Measurements from ENCODE around the gene NCBP1. TPM values are rescaled to one million over a fixed set of nuclear protein-coding genes. Genes with fewer than 3 reads are reported as not detected.

NCBP1 gene
- total RNA-seq, 1 donor from 2014 or later, result 55.9 TPM

DNA sequence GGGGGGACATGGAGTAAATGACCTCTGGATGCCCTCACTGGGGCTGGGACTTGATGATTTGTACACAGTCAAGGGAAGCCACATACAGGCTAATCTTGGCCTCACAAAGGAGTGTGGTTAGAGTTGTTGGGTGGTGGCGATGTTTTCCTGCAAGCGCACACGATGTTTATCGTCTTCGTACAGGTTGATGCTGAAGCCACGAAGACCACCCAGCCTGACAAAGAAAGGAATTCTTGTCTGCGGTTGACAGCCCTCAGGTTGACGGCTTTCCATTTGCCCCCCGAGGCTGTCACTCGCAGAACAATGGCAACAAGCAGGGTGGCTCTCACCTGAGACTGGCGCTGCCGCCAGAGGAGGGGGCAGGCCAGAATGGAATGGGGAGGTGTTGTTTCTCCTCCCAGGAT, 77.6 kb downstream of the NCBP1 start:
- H3K27me3 ChIP-seq, result peaks cover 60% of the 10 kb centered on the region
- H3F3A ChIP-seq (ENCODE audit: low read depth), result peaks cover 9% of the 10 kb centered on the region
- no peaks in the 10 kb centered on the region for H3K4me1 Mint-ChIP-seq
- H3K27ac ChIP-seq, result no peak overlapping the region
- peaks cover 5% of the 10 kb centered on the region for H3K27me3 Mint-ChIP-seq (ENCODE audit: insufficient read depth, low read depth)
- no peak overlapping the region for H3K27ac Mint-ChIP-seq
- H3K4me2 ChIP-seq, result peak overlapping the region; percentile 39
- H3K9ac ChIP-seq, result no peak overlapping the region
- H3K4me3 ChIP-seq, result no peak overlapping the region
- no peaks in the 10 kb centered on the region for H3K79me2 ChIP-seq (ENCODE audit: low read depth)
- no peaks in the 10 kb centered on the region for H3K9me3 ChIP-seq (ENCODE audit: low read depth)
- no peak overlapping the region for H2AFZ ChIP-seq (replicated peaks)
- H3K4me3 Mint-ChIP-seq, result no peak overlapping the region
- H3K36me3 ChIP-seq, result no peaks in the 10 kb centered on the region
- H3K4me1 ChIP-seq, result no peaks in the 10 kb centered on the region
- no peaks in the 10 kb centered on the region for H3K9me3 Mint-ChIP-seq
- TF ChIP-seq, protein P1, sequence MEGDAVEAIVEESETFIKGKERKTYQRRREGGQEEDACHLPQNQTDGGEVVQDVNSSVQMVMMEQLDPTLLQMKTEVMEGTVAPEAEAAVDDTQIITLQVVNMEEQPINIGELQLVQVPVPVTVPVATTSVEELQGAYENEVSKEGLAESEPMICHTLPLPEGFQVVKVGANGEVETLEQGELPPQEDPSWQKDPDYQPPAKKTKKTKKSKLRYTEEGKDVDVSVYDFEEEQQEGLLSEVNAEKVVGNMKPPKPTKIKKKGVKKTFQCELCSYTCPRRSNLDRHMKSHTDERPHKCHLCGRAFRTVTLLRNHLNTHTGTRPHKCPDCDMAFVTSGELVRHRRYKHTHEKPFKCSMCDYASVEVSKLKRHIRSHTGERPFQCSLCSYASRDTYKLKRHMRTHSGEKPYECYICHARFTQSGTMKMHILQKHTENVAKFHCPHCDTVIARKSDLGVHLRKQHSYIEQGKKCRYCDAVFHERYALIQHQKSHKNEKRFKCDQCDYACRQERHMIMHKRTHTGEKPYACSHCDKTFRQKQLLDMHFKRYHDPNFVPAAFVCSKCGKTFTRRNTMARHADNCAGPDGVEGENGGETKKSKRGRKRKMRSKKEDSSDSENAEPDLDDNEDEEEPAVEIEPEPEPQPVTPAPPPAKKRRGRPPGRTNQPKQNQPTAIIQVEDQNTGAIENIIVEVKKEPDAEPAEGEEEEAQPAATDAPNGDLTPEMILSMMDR (IDR thresholded peaks at IDR 0.05), result no peak
- TF ChIP-seq EZH2phosphoT487 (IDR thresholded peaks at IDR 0.05) (no peak), EZH2 (IDR thresholded peaks at IDR 0.05) (no peak)
- peak; percentile 44 for DNase-seq (ENCODE audit: low spot score)
- H4K20me1 ChIP-seq (ENCODE audit: low read depth), result peaks cover 7% of the 10 kb centered on the region
- H3K36me3 Mint-ChIP-seq, result no peaks in the 10 kb centered on the region

- Histone ChIP-seq H3K27me3 (peaks cover 33% of the 10 kb centered on the region), H3K79me2 (ENCODE audit: low read depth) (no peaks in the 10 kb centered on the region), H3F3A (ENCODE audit: low read depth) (peaks cover 9% of the 10 kb centered on the region), H4K20me1 (ENCODE audit: low read depth) (peaks cover 7% of the 10 kb centered on the region), H3K9me3 (ENCODE audit: low read depth) (no peaks in the 10 kb centered on the region), H3K27ac (no peak overlapping the region), H3K36me3 (no peaks in the 10 kb centered on the region), H3K9ac (no peak overlapping the region), H3K4me3 (no peak overlapping the region), H3K4me1 (no peaks in the 10 kb centered on the region), H2AFZ (replicated peaks) (no peak overlapping the region), H3K4me2 (no peak overlapping the region)
- H3K4me1 Mint-ChIP-seq, result no peaks in the 10 kb centered on the region
- no peaks in the 10 kb centered on the region for H3K36me3 Mint-ChIP-seq
- no peak for DNase-seq (ENCODE audit: low spot score)
- H3K27me3 Mint-ChIP-seq (ENCODE audit: insufficient read depth, low read depth), result peaks cover 5% of the 10 kb centered on the region
- H3K4me3 Mint-ChIP-seq, result no peak overlapping the region
- H3K9me3 Mint-ChIP-seq, result no peaks in the 10 kb centered on the region
- TF ChIP-seq, protein P1 (IDR thresholded peaks at IDR 0.05), result no peak
- no peak for TF ChIP-seq EZH2phosphoT487 (IDR thresholded peaks at IDR 0.05)
- no peak for TF ChIP-seq EZH2 (IDR thresholded peaks at IDR 0.05)
- no peak overlapping the region for H3K27ac Mint-ChIP-seq
Observed at GRCh38 chr9:97714435-97714834, 80.8 kb downstream of the NCBP1 start.

DNA sequence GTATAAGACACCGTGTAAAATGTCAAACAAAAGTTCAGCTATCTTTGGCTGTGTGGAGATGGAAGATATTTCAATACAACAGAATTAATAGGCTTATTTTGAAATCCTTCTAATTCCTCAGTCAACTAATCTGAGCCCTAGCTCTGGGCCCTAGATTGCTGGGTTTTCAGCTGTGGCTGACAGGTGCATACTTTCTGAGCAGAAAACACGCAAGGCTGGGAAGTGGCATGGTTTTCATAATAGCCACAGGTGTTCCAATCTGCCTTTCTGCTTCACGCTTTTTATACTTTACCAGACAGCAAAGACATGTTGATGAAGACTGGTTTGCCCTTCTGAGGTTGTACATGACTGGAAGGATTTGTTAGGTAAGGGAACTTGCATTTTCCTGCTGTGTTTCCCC, 84.2 kb downstream of the NCBP1 start:
- Histone ChIP-seq H3K4me1 (no peaks in the 10 kb centered on the region), H3K27me3 (peaks cover 12% of the 10 kb centered on the region), H2AFZ (replicated peaks) (no peak overlapping the region), H3K4me3 (no peak overlapping the region), H3K36me3 (no peaks in the 10 kb centered on the region), H3K9me3 (ENCODE audit: low read depth) (no peaks in the 10 kb centered on the region), H3K79me2 (ENCODE audit: low read depth) (no peaks in the 10 kb centered on the region), H3K4me2 (no peak overlapping the region), H3K27ac (no peak overlapping the region), H3F3A (ENCODE audit: low read depth) (no peaks in the 10 kb centered on the region), H4K20me1 (ENCODE audit: low read depth) (no peaks in the 10 kb centered on the region), H3K9ac (no peak overlapping the region)
- Mint-ChIP-seq H3K27ac (no peak overlapping the region), H3K4me1 (no peaks in the 10 kb centered on the region), H3K9me3 (no peaks in the 10 kb centered on the region), H3K27me3 (ENCODE audit: insufficient read depth, low read depth) (no peaks in the 10 kb centered on the region), H3K4me3 (no peak overlapping the region), H3K36me3 (no peaks in the 10 kb centered on the region)
- no peak for DNase-seq (ENCODE audit: low spot score)
- TF ChIP-seq EZH2phosphoT487 (IDR thresholded peaks at IDR 0.05), result no peak

GRCh38 chr9:97721396-97721795, 87.8 kb downstream of the NCBP1 start:
- no peaks in the 10 kb centered on the region for H3F3A ChIP-seq (ENCODE audit: low read depth)
- Mint-ChIP-seq H3K27me3 (ENCODE audit: insufficient read depth, low read depth) (no peaks in the 10 kb centered on the region), H3K36me3 (no peaks in the 10 kb centered on the region), H3K27ac (no peak overlapping the region), H3K4me1 (no peaks in the 10 kb centered on the region), H3K9me3 (no peaks in the 10 kb centered on the region), H3K4me3 (no peak overlapping the region)
- H3K79me2 ChIP-seq (ENCODE audit: low read depth), result no peaks in the 10 kb centered on the region
- no peaks in the 10 kb centered on the region for H3K9me3 ChIP-seq (ENCODE audit: low read depth)
- H2AFZ ChIP-seq (replicated peaks), result no peak overlapping the region
- peaks cover 21% of the 10 kb centered on the region for H3K27me3 ChIP-seq
- no peak for TF ChIP-seq EZH2phosphoT487 (IDR thresholded peaks at IDR 0.05)
- TF ChIP-seq EZH2 (IDR thresholded peaks at IDR 0.05), result no peak
- TF ChIP-seq, protein P1 (IDR thresholded peaks at IDR 0.05), result no peak
- no peaks in the 10 kb centered on the region for H4K20me1 ChIP-seq (ENCODE audit: low read depth)
- DNase-seq (ENCODE audit: low spot score), result no peak
- H3K4me2 ChIP-seq, result no peak overlapping the region
- no peaks in the 10 kb centered on the region for H3K36me3 ChIP-seq
- H3K4me3 ChIP-seq, result no peak overlapping the region
- no peaks in the 10 kb centered on the region for H3K4me1 ChIP-seq
- no peak overlapping the region for H3K9ac ChIP-seq
- H3K27ac ChIP-seq, result no peak overlapping the region

All from neural progenitor cell (in vitro differentiated cells).